SK-N-SH (cell line): ENCODE data around the gene RUFY2.

Experiments used
- EZH2phosphoT487 ChIP-seq: fragments of 200-600 bp; sonication (generic); IDR thresholded peaks from 2 replicates; pipeline ENCODE4 v1.6.1; 2017; ENCODE audit warnings: low read depth, mixed run types, mild to moderate bottlenecking, antibody characterized with exemption, moderate library complexity, borderline replicate concordance
- FOXJ3 ChIP-seq: sonication (generic); formaldehyde crosslinking; IDR thresholded peaks from 2 replicates; pipeline ENCODE4 v1.5.1; 2020; ENCODE audit warnings: mild to moderate bottlenecking, missing genetic modification reagents
- REST ChIP-seq: IDR thresholded peaks from 2 replicates; pipeline ENCODE4 v1.6.1; 2012; ENCODE audit warnings: mild to moderate bottlenecking, low read depth, low read length, moderate library complexity
- SIN3A ChIP-seq: IDR thresholded peaks from 2 replicates; pipeline ENCODE4 v1.6.1; 2012; ENCODE audit warnings: low read depth, mild to moderate bottlenecking, low read length, moderate library complexity, borderline replicate concordance
- SMC3 ChIP-seq: IDR thresholded peaks from 2 replicates; pipeline ENCODE4 v1.6.1; 2012; ENCODE audit warnings: low read depth, low read length, improper control_type of control experiment
- USF2 ChIP-seq: fragments of 150-350 bp; IDR thresholded peaks from 2 replicates; pipeline ENCODE4 v1.6.1; 2017; ENCODE audit warnings: antibody characterized with exemption, low read length, low read depth, borderline replicate concordance
- TF ChIP-seq, protein P1 (sequence below): fragments of 200-600 bp; sonication (generic); IDR thresholded peaks from 2 replicates; pipeline ENCODE4 v1.6.1; 2017; ENCODE audit warnings: antibody characterized with exemption, mild to moderate bottlenecking, moderate library complexity

GRCh38 chr10:68301301-68301700, 105.8 kb downstream of the RUFY2 start:
- TF ChIP-seq, protein P1, sequence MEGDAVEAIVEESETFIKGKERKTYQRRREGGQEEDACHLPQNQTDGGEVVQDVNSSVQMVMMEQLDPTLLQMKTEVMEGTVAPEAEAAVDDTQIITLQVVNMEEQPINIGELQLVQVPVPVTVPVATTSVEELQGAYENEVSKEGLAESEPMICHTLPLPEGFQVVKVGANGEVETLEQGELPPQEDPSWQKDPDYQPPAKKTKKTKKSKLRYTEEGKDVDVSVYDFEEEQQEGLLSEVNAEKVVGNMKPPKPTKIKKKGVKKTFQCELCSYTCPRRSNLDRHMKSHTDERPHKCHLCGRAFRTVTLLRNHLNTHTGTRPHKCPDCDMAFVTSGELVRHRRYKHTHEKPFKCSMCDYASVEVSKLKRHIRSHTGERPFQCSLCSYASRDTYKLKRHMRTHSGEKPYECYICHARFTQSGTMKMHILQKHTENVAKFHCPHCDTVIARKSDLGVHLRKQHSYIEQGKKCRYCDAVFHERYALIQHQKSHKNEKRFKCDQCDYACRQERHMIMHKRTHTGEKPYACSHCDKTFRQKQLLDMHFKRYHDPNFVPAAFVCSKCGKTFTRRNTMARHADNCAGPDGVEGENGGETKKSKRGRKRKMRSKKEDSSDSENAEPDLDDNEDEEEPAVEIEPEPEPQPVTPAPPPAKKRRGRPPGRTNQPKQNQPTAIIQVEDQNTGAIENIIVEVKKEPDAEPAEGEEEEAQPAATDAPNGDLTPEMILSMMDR = no peak
- no peak for TF ChIP-seq SIN3A
- no peak for TF ChIP-seq USF2
- no peak for TF ChIP-seq EZH2phosphoT487
- no peak for TF ChIP-seq SMC3
- TF ChIP-seq FOXJ3 (CRISPR knock-in tag) = no peak
- TF ChIP-seq REST = no peak
